Measurements from ENCODE around the gene TEX44. TPM values are rescaled to one million over a fixed set of nuclear protein-coding genes. Genes with fewer than 3 reads are reported as not detected.
"Not testable (repeated sequence)": the region's sequence is repeated elsewhere in the genome, so short reads cannot be mapped to it uniquely, and the experiment has no call there.

The TEX44 gene
- total and polyA plus RNA-seq, 2 donors (not counting 1 experiment from before 2014, with no cell fraction given) = not detected

DNA sequence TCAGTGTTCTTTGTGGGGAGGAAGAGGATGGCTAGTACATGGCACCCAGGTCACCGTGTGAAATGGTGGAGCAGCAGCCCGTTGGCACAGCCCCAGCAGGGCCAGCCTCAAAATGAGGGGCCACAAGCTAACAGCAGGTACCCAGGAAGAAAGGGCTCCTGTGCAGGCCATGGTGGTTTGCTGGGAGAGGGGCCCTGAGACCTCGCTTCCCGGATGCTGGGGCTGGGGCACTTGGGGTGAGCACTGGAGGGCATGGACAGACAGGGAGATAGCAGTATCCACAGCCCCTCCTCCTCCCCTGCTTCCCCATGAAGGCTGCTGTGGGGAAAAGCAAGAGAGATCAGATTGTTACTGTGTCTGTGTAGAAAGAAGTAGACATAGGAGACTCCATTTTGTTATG lies 16.2 kb upstream of the TEX44 start:
- no peak overlapping the region for H3K9ac ChIP-seq (ENCODE audit: low read length)
- no peak overlapping the region for H3K4me3 ChIP-seq (ENCODE audit: control extremely low read depth in 1 of 5, extremely low read depth in 1 of 5, insufficient read depth in 1 of 5, low read depth in 2 of 5, low read length in 4 of 5)

DNA sequence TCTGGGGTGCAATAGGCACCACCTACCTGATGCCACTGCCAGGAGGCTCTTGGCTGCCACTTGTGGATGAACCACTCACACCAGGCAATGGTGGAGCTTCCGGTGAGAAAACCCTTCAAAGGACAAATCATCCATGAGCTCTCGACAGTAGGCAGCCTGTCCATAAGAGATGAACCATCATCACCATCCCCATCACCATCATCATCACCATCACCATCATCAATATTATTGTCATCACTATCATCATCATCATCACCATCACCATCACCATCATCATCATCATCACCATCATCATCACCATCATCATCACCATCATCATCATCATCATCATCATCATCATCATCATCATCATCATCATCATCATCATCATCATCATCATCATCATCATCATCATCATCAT lies 14.0 kb upstream of the TEX44 start:
- H3K4me3 Mint-ChIP-seq; H3K9ac ChIP-seq (ENCODE audit: low read length); H3K9me3 ChIP-seq (ENCODE audit: control extremely low read depth in 1 of 3, control insufficient read depth in 2 of 3, insufficient read depth in 1 of 3, low read length in 2 of 3); H3K4me2 ChIP-seq (replicated peaks; ENCODE audit: low read depth, low read length, poor library complexity, severe bottlenecking); POLR2A ChIA-PET; H3K4me1 ChIP-seq (ENCODE audit: control insufficient read depth in 2 of 2, insufficient read depth in 2 of 2, low read length in 2 of 2); H3K27ac Mint-ChIP-seq; H3K4me1 Mint-ChIP-seq; H3K4me3 ChIP-seq (ENCODE audit: control extremely low read depth in 1 of 5, extremely low read depth in 1 of 5, insufficient read depth in 1 of 5, low read depth in 2 of 5, low read length in 4 of 5); H3K79me2 ChIP-seq (ENCODE audit: control insufficient read depth, insufficient read depth, low read length); H3K36me3 ChIP-seq (replicated peaks in 1 of 2; ENCODE audit: control extremely low read depth in 1 of 2, control insufficient read depth in 1 of 2, extremely low read depth in 1 of 2, insufficient read depth in 2 of 2, low read length in 1 of 2); H3K27ac ChIP-seq (ENCODE audit: low read length in 2 of 2); intact Hi-C loops (cut with micrococcal nuclease); H3K27me3 Mint-ChIP-seq; H4K20me1 ChIP-seq (ENCODE audit: control insufficient read depth, insufficient read depth, low read length, poor library complexity, severe bottlenecking); H3K27me3 ChIP-seq (replicated peaks in 1 of 4; ENCODE audit: control extremely low read depth in 1 of 4, control insufficient read depth in 3 of 4, insufficient read depth in 4 of 4, low read length in 3 of 4); ATAC-seq (ENCODE audit: low read depth); H3K9me3 Mint-ChIP-seq (ENCODE audit: insufficient read depth); H2AFZ ChIP-seq (ENCODE audit: insufficient read depth, low read depth, low read length, poor library complexity, severe bottlenecking); DNase-seq: not testable (repeated sequence)
- whole genome bisulfite sequencing (ENCODE audit: insufficient coverage) = 100% methylated on average over 2 of the region's 2 CpGs
- CTCF ChIA-PET = interaction anchor here (0.7 to 1.5 kb wide), 2 partner anchors 20 to 96 kb away, joined by 3 to 4 read pairs; no protein-coding TSS in a partner anchor

More for the DNA sequence above, 16.2 kb upstream of the TEX44 start:
- Mint-ChIP-seq H3K4me3 (no peak overlapping the region), H3K27ac (no peak overlapping the region), H3K9me3 (ENCODE audit: insufficient read depth) (peaks cover 4% of the 10 kb centered on the region), H3K27me3 (peaks cover 10% of the 10 kb centered on the region), H3K4me1 (no peaks in the 10 kb centered on the region)
- no peaks in the 10 kb centered on the region for H3K36me3 ChIP-seq (replicated peaks in 1 of 2; ENCODE audit: control extremely low read depth in 1 of 2, control insufficient read depth in 1 of 2, extremely low read depth in 1 of 2, insufficient read depth in 2 of 2, low read length in 1 of 2)
- H3K4me1 ChIP-seq (ENCODE audit: control insufficient read depth in 2 of 2, insufficient read depth in 2 of 2, low read length in 2 of 2) = no peaks in the 10 kb centered on the region
- ChIA-PET CTCF (no interaction called here), POLR2A (no interaction called here)
- no peak overlapping the region for H3K4me2 ChIP-seq (replicated peaks; ENCODE audit: low read depth, low read length, poor library complexity, severe bottlenecking)
- ATAC-seq (ENCODE audit: low read depth) (no peak), DNase-seq (no peak)
- H3K27me3 ChIP-seq (replicated peaks in 1 of 4; ENCODE audit: control extremely low read depth in 1 of 4, control insufficient read depth in 3 of 4, insufficient read depth in 4 of 4, low read length in 3 of 4) = no peaks in the 10 kb centered on the region
- H4K20me1 ChIP-seq (ENCODE audit: control insufficient read depth, insufficient read depth, low read length, poor library complexity, severe bottlenecking) = no peaks in the 10 kb centered on the region
- WGBS (ENCODE audit: insufficient coverage) = 88% methylated on average over 2 of the region's 4 CpGs
- no peak overlapping the region for H2AFZ ChIP-seq (ENCODE audit: insufficient read depth, low read depth, low read length, poor library complexity, severe bottlenecking)
- H3K27ac ChIP-seq (ENCODE audit: low read length in 2 of 2) = no peak overlapping the region
- no peaks in the 10 kb centered on the region for H3K9me3 ChIP-seq (ENCODE audit: control extremely low read depth in 1 of 3, control insufficient read depth in 2 of 3, insufficient read depth in 1 of 3, low read length in 2 of 3)
- intact Hi-C loops (cut with micrococcal nuclease) = no loop called here
- H3K79me2 ChIP-seq (ENCODE audit: control insufficient read depth, insufficient read depth, low read length) = no peaks in the 10 kb centered on the region
- no peak for TF ChIP-seq EZH2 (IDR thresholded peaks at IDR 0.05; ENCODE audit: borderline replicate concordance, insufficient read depth, low read depth, low read length, poor library complexity, severe bottlenecking)
- TF ChIP-seq, protein P1, sequence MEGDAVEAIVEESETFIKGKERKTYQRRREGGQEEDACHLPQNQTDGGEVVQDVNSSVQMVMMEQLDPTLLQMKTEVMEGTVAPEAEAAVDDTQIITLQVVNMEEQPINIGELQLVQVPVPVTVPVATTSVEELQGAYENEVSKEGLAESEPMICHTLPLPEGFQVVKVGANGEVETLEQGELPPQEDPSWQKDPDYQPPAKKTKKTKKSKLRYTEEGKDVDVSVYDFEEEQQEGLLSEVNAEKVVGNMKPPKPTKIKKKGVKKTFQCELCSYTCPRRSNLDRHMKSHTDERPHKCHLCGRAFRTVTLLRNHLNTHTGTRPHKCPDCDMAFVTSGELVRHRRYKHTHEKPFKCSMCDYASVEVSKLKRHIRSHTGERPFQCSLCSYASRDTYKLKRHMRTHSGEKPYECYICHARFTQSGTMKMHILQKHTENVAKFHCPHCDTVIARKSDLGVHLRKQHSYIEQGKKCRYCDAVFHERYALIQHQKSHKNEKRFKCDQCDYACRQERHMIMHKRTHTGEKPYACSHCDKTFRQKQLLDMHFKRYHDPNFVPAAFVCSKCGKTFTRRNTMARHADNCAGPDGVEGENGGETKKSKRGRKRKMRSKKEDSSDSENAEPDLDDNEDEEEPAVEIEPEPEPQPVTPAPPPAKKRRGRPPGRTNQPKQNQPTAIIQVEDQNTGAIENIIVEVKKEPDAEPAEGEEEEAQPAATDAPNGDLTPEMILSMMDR (IDR thresholded peaks at IDR 0.05) = no peak
